Measurements from ENCODE around the gene CASP7. TPM values are rescaled to one million over a fixed set of nuclear protein-coding genes. Genes with fewer than 3 reads are reported as not detected.

The CASP7 gene
- total RNA-seq, 1 experiment from 2014 or later: 22.7 TPM

- CTCF ChIA-PET: no interaction called here
- H3K4me3 Mint-ChIP-seq (ENCODE audit: low read depth, unreplicated experiment): no peak overlapping the region
- no peak for DNase-seq
- TF ChIP-seq CTCF (IDR thresholded peaks at IDR 0.05; ENCODE audit: unreplicated experiment): no peak
- no peaks in the 10 kb centered on the region for H3K9me3 Mint-ChIP-seq (ENCODE audit: low read depth, unreplicated experiment)
- peaks cover 62% of the 10 kb centered on the region for H3K27me3 Mint-ChIP-seq (ENCODE audit: unreplicated experiment)
- no peaks in the 10 kb centered on the region for H3K4me1 Mint-ChIP-seq (ENCODE audit: low read depth, unreplicated experiment)
- intact Hi-C loops (cut with micrococcal nuclease; ENCODE audit: unreplicated experiment): no loop called here
- H3K27ac Mint-ChIP-seq (ENCODE audit: unreplicated experiment): no peak overlapping the region
- no TSS peak for BruUV-seq (replicated peaks)
- no peaks in the 10 kb centered on the region for H3K36me3 Mint-ChIP-seq (ENCODE audit: insufficient read depth, unreplicated experiment)
Observed at GRCh38 chr10:113641702-113642101, 38.0 kb upstream of the CASP7 start.

GRCh38 chr10:113643183-113643582, 36.5 kb upstream of the CASP7 start:
- BruUV-seq (replicated peaks): no TSS peak
- no peaks in the 10 kb centered on the region for H3K4me1 Mint-ChIP-seq (ENCODE audit: low read depth, unreplicated experiment)
- CTCF ChIA-PET: no interaction called here
- intact Hi-C loops (cut with micrococcal nuclease; ENCODE audit: unreplicated experiment): no loop called here
- H3K27me3 Mint-ChIP-seq (ENCODE audit: unreplicated experiment): peaks cover 76% of the 10 kb centered on the region
- no peak overlapping the region for H3K27ac Mint-ChIP-seq (ENCODE audit: unreplicated experiment)
- DNase-seq: no peak
- H3K4me3 Mint-ChIP-seq (ENCODE audit: low read depth, unreplicated experiment): no peak overlapping the region
- no peak for TF ChIP-seq CTCF (IDR thresholded peaks at IDR 0.05; ENCODE audit: unreplicated experiment)
- no peaks in the 10 kb centered on the region for H3K36me3 Mint-ChIP-seq (ENCODE audit: insufficient read depth, unreplicated experiment)
- no peaks in the 10 kb centered on the region for H3K9me3 Mint-ChIP-seq (ENCODE audit: low read depth, unreplicated experiment)

GRCh38 chr10:113644185-113645120, 35.3 kb upstream of the CASP7 start:
- Mint-ChIP-seq H3K9me3 (ENCODE audit: low read depth, unreplicated experiment) (no peaks in the 10 kb centered on the region), H3K36me3 (ENCODE audit: insufficient read depth, unreplicated experiment) (no peaks in the 10 kb centered on the region), H3K27ac (ENCODE audit: unreplicated experiment) (no peak overlapping the region), H3K27me3 (ENCODE audit: unreplicated experiment) (peaks cover 84% of the 10 kb centered on the region), H3K4me1 (ENCODE audit: low read depth, unreplicated experiment) (no peaks in the 10 kb centered on the region), H3K4me3 (ENCODE audit: low read depth, unreplicated experiment) (no peak overlapping the region)
- intact Hi-C loops (cut with micrococcal nuclease; ENCODE audit: unreplicated experiment): no loop called here
- TF ChIP-seq CTCF (IDR thresholded peaks at IDR 0.05; ENCODE audit: unreplicated experiment): no peak
- DNase-seq: no peak
- CTCF ChIA-PET: no interaction called here
- no TSS peak for BruUV-seq (replicated peaks)

- TF ChIP-seq CTCF (IDR thresholded peaks at IDR 0.05; ENCODE audit: unreplicated experiment): no peak
- H3K27me3 Mint-ChIP-seq (ENCODE audit: unreplicated experiment): peaks cover 80% of the 10 kb centered on the region
- CTCF ChIA-PET: no interaction called here
- no peaks in the 10 kb centered on the region for H3K9me3 Mint-ChIP-seq (ENCODE audit: low read depth, unreplicated experiment)
- BruUV-seq (replicated peaks): no TSS peak
- no peak overlapping the region for H3K27ac Mint-ChIP-seq (ENCODE audit: unreplicated experiment)
- H3K36me3 Mint-ChIP-seq (ENCODE audit: insufficient read depth, unreplicated experiment): no peaks in the 10 kb centered on the region
- DNase-seq: no peak
- H3K4me1 Mint-ChIP-seq (ENCODE audit: low read depth, unreplicated experiment): no peaks in the 10 kb centered on the region
- no peak overlapping the region for H3K4me3 Mint-ChIP-seq (ENCODE audit: low read depth, unreplicated experiment)
- intact Hi-C loops (cut with micrococcal nuclease; ENCODE audit: unreplicated experiment): no loop called here
Observed at GRCh38 chr10:113646336-113647201, 33.1 kb upstream of the CASP7 start.
